Kidney glomerular epithelial cell (primary cell): ENCODE results near the gene BRAT1.

Experiments used
- DNase-seq: peaks from one replicate; lab custom pipeline; 2025; lab: John Stamatoyannopoulos, UW

The BRAT1 gene

DNA sequence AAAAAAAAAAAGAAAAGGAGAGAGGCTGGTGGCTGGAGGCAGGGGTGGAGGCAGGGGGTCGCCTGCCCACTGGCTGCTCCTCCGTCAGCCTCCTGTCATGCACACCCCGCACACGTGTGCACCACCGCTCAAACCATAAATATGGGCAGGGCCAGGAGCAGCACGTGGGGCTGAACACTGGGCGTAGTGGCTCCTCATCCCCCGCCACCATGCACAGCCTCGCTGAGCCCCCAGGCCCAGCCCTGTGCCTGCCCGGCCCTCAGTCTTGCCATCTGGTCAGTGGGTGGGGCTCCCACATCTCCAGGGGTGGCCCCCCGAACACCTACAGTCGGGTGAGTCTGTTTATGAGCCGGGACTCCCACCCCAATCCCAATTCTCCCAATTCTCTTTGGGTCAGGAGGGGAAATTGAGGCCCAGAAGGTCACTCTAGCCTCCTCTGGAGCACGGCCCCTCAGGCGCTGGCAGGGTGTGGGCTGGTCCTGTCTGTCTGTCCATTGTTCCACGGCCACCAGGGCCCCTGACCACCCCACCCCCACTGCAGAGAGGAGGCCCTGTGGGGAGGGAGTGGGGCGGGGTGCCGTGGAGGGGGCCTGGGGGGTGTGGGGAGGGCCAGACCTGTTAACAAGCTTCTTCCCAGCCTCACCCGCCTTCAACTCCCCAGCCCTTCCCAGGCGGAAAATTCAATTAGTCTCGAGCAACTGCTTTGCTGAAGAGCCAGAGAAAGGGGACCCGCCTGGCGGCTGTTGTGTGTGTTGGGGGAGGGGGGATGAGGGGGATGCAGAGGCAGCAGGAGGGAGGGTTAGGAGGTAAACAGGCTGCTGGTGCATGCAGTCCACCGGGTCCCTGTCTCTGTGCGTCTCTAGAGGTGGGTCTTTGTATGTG, 59.7 kb downstream of the BRAT1 start:
- no peak for DNase-seq

DNA sequence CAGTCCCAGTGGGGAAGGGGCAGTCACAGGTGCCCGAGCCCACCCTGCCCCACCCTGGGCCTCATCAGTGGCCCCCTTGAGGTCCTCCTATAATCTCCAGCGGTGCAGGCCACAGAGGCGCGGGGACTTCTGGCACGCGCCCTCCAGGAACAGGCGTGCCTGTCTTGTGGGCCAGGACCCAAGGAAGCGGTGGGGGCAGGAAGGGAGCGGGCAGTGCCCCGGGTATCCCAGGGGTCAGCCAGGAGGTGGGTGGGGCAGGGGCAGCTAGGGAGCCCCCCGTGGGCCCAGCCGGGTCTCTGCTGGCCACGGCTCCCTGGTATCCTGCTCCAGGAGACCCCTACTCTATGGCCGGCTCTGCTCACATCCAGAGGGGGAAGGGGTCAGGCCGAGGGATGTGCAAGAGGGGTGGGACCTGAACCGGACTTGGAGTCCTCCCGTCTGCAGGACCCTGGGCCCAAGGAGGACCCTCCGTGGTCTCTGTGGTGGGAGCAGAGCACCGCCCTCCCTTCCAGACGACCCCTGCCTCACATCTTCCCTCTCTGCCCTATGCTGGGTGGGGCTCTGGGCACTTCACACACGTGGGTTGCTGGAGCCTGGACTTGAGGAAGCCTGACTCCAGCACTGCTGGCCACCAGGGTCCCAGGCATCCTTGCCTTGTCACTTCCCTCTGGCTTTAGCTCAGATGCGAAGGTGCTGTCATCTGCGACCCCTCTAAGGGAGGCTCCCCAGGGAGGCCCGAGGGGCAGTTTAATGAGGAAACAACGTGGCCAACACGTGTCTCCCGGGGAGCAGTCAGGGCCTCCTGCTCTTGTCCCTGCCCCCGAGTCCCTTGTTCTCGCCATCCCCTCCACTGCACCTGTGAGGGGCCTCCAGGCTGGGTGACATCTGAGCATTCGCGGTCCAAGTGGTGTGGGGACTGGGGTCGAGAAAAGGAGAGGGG, 60.9 kb downstream of the BRAT1 start:
- DNase-seq: no peak

DNA sequence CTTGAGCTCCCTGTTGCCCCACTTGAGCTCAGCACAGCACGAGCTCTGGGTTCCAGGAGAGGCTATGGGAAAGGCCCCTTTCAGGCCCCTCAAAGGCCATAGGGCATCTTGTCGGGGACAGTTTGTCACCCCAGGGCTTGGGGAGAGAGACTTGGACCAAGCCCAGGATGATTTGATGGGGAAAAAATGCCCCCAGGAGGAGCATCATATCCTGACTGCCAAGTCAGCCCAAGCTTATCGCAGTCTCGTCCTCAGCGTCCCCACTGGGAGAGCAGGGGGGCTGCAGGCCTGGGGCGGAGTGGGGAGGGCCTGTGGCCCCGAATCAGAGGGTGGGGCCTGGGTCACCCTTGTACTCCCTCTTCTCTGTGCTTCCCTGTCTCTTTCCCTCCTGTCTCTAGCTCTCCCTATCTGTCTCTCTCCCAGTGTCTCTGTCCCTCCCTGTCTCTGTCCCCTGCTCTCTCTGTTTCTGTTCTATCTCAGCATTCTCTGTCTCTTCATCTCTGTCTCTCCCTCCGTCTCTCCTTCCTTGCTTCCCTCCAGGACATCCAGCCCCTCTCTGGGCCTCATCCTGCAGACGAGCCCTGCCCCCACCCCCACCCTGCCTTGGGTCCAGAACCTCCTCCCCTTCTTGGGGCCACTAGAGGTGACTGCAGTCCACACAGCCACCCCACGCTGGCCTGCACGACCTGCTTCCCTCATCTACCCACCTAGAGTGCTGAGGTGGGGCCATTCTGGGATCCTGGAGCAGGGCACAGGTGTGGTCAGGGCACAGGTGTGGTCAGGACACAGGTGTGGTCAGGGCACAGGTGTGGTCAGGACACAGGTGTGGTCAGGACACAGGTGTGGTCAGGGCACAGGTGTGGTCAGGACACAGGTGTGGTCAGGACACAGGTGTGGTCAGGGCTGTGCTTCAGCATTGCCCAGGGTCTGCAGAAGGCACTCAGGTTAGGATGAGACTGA, 61.8 kb downstream of the BRAT1 start:
- DNase-seq: no peak

DNA sequence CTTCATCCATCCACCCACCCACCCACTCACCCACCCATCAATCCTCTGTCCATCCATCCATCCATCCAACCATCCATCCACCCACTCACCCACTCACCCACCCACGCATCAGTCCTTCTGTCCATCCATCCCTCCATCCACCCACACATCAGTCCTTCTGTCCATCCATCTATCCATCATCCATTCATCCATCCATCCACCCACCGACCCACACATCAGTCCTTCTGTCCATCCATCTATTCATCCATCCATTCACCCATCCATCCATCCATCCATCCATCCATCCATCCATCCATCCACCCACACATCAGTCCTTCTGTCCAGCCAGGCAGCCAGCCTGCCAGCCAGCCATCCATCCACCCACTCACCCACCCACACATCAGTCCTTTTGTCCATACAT, 63.3 kb downstream of the BRAT1 start:
- DNase-seq: no peak

DNA sequence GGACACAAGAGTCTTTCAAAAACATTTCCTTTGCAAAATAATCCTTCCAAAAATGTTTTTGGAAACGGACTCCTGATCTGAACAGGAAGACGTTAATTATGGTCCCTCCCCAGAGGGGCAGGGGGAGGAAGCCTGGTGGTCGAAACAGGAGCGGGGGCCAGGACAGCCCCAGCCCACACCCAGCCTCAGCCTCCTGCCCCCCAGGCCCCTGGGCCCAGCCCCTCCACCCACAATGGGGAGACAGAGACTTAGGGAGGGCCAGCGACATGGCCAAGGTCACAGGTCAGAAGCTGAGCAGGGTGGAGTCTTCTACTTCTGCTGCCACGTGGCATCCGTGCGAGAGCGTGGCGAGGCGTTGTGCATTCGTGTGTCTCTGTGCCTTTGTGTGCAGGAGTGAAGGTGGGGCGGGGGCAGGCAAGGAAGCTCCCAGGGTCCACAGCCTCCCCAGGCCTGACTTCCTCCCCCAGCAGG, 65.1 kb downstream of the BRAT1 start:
- DNase-seq: no peak

DNA sequence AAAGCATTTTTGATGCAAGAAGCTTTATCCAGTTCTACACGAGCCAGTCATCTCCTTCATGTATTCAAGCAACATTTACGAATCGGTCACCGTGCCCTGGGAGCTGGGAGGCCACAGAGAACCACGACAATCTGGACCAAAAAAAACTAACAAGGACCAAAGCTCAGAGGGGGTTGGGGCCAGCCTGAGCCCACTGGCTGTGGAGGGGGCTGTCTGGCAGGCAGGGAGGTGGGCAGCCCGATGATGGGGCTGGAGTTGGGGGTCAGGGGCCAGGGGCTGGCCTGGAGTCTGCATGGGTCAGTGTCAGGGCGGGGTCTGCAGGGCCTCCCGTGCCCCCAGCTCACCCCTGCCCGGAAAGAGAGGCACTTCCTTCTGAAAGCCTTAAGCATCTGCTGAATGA, 66.6 kb downstream of the BRAT1 start:
- DNase-seq: no peak

DNA sequence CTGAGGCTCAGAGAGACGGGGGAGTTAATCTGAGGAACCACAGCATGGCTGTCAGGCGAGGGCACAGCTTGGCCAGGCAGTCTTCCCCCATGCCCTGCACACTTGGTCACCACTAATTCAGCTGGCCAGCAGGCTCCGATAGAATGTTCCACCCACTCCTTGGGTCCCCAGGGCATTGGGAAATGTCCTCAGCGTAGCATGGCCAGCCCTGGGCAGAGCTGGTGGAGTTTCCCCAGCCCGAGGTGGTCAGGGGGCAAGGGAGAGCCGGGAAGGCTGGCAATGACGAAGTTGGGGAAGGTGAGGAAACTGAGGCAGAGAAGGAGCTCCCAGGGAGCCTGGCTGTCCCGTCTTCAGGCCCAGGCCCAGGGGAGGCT, 67.1 kb downstream of the BRAT1 start:
- no peak for DNase-seq
